H1 (cell line): ENCODE results near the gene SP7. TPM values are rescaled to one million over a fixed set of nuclear protein-coding genes. Genes with fewer than 3 reads are reported as not detected.
"Not testable (repeated sequence)": the region's sequence is repeated elsewhere in the genome, so short reads cannot be mapped to it uniquely, and the experiment has no call there.

Experiments
- CTCF ChIA-PET: fragments of 300-600 bp; sonication (Branson Sonifier 250); formaldehyde crosslinking; loops from one replicate; lab custom pipeline; 2021; ENCODE audit not compliant: partially characterized antibody; lab: Charles Lee
- POLR2A ChIA-PET: fragments of 300-600 bp; sonication (Branson Sonifier 250); formaldehyde crosslinking; loops from one replicate; lab custom pipeline; 2021; ENCODE audit warnings: inconsistent platforms; ENCODE audit not compliant: partially characterized antibody; lab: Charles Lee
- DNase-seq, 2 experiments: peaks; one replicate each; pipeline versions ENCODE4 v3.0.0 to v3.0.0-alpha.2; 2010 to 2022; ENCODE audit warnings: low spot score in 2 of 2, low read depth in 1 of 2, mixed read lengths in 1 of 2
- FAIRE-seq: peaks from 2 replicates; lab custom pipeline; 2011; peaks lifted over from hg19 to GRCh38; lab: Jason Lieb, UNC
- H2AFZ ChIP-seq: 2 replicates; pipeline ENCODE4 v1.8.1; 2012; ENCODE audit warnings: low read length, inconsistent platforms
- H2AK5ac ChIP-seq: 2 replicates; pipeline ENCODE4 v1.6.1; 2013; ENCODE audit warnings: low read depth, low read length
- H2BK120ac ChIP-seq: replicated peaks from 2 replicates; pipeline ENCODE3; 2013; ENCODE audit warnings: low read depth, low read length, inconsistent platforms
- H2BK12ac ChIP-seq: 2 replicates; pipeline ENCODE4 v1.6.1; 2013; ENCODE audit warnings: low read depth, low read length
- H2BK15ac ChIP-seq: 2 replicates; pipeline ENCODE4 v1.6.1; 2013; ENCODE audit warnings: low read length
- H2BK20ac ChIP-seq: 2 replicates; pipeline ENCODE4 v1.6.1; 2013; ENCODE audit warnings: low read length
- H2BK5ac ChIP-seq: 2 replicates; pipeline ENCODE4 v1.6.1; 2013; ENCODE audit warnings: low read depth, low read length
- H3K14ac ChIP-seq: 2 replicates; pipeline ENCODE4 v1.6.1; 2013; ENCODE audit warnings: inconsistent platforms; ENCODE audit not compliant: insufficient read length
- H3K18ac ChIP-seq: 2 replicates; pipeline ENCODE4 v1.6.1; 2013; ENCODE audit warnings: low read length; ENCODE audit errors: extremely low read depth
- H3K23ac ChIP-seq: 2 replicates; pipeline ENCODE4 v1.6.1; 2013; ENCODE audit warnings: inconsistent platforms; ENCODE audit not compliant: insufficient read length
- H3K23me2 ChIP-seq: 2 replicates; pipeline ENCODE4 v1.6.1; 2013; ENCODE audit warnings: low read depth, low read length
- H3K27ac ChIP-seq: 2 replicates; pipeline ENCODE4 v1.6.1; 2011; ENCODE audit warnings: low read depth, low read length, inconsistent platforms
- H3K27me3 ChIP-seq, 4 experiments: replicated peaks in 1 of 4; 1 replicate in 1 of 4; 2 replicates in 3 of 4; pipeline versions ENCODE4 v1.6.1 to v1.8.1; 2011 to 2013; ENCODE audit warnings: low read length in 3 of 4, mild to moderate bottlenecking in 3 of 4, inconsistent platforms in 2 of 4, mixed read lengths in 2 of 4, moderate library complexity in 1 of 4; ENCODE audit not compliant: control insufficient read depth in 3 of 4, insufficient read depth in 3 of 4; ENCODE audit errors: extremely low read depth in 1 of 4
- H3K36me3 ChIP-seq, 4 experiments: 2 replicates each; pipeline versions ENCODE4 v1.6.1 to v1.8.1; 2011 to 2013; ENCODE audit warnings: mild to moderate bottlenecking in 4 of 4, low read length in 3 of 4, moderate library complexity in 2 of 4, control low read depth in 1 of 4, inconsistent platforms in 1 of 4; ENCODE audit not compliant: insufficient read depth in 4 of 4, control insufficient read depth in 2 of 4
- H3K4ac ChIP-seq: replicated peaks from 2 replicates; pipeline ENCODE3; 2013; ENCODE audit warnings: low read length, low read depth, mixed read lengths, inconsistent platforms; ENCODE audit not compliant: insufficient read length
- H3K4me1 ChIP-seq, 4 experiments: replicated peaks in 1 of 4; 1 replicate in 1 of 4; 2 replicates in 3 of 4; pipeline versions ENCODE4 v1.6.1 to v1.8.1; 2011 to 2013; ENCODE audit warnings: low read length in 3 of 4, inconsistent platforms in 2 of 4, mixed read lengths in 1 of 4; ENCODE audit not compliant: insufficient read depth in 4 of 4, control insufficient read depth in 3 of 4
- H3K4me2 ChIP-seq, 2 experiments: 2 replicates each; pipeline versions ENCODE4 v1.6.1 to v1.8.1; 2011 to 2013; ENCODE audit warnings: low read depth in 2 of 2, low read length in 2 of 2, control low read depth in 1 of 2, inconsistent platforms in 1 of 2, mild to moderate bottlenecking in 1 of 2; ENCODE audit not compliant: insufficient read depth in 1 of 2
- H3K4me3 ChIP-seq, 4 experiments: fragments of 200-600, 300-600 bp in 1 of 4; sonication (generic), shearing (Covaris generic), sonication (Bioruptor Twin) in 1 of 4; 2 replicates each; pipeline versions ENCODE4 v1.5.1 to v1.8.1; 2011 to 2016; ENCODE audit warnings: low read length in 4 of 4, low read depth in 3 of 4, control low read depth in 2 of 4, inconsistent platforms in 2 of 4, mild to moderate bottlenecking in 2 of 4, mixed read lengths in 1 of 4, moderate library complexity in 1 of 4; ENCODE audit not compliant: insufficient read depth in 2 of 4; ENCODE audit errors: extremely low read depth in 1 of 4
- H3K56ac ChIP-seq: replicated peaks from 2 replicates; pipeline ENCODE3; 2013; ENCODE audit warnings: low read depth, mild to moderate bottlenecking, mixed read lengths, low read length, inconsistent platforms; ENCODE audit not compliant: insufficient read length
- H3K79me1 ChIP-seq: 2 replicates; pipeline ENCODE4 v1.6.1; 2013; ENCODE audit warnings: low read depth, low read length, control low read depth
- H3K79me2 ChIP-seq, 2 experiments: 2 replicates each; pipeline versions ENCODE4 v1.6.1 to v1.8.1; 2012 to 2013; ENCODE audit warnings: low read length in 2 of 2, mild to moderate bottlenecking in 2 of 2, inconsistent platforms in 1 of 2; ENCODE audit not compliant: insufficient read depth in 2 of 2, control insufficient read depth in 1 of 2
- H3K9ac ChIP-seq, 4 experiments: replicated peaks in 1 of 4; 1 replicate in 1 of 4; 2 replicates in 3 of 4; pipeline versions ENCODE4 v1.6.1 to v1.8.1; 2011 to 2013; ENCODE audit warnings: low read depth in 3 of 4, low read length in 3 of 4, control low read depth in 2 of 4, mild to moderate bottlenecking in 2 of 4, moderate library complexity in 2 of 4, inconsistent platforms in 1 of 4; ENCODE audit errors: extremely low read depth in 1 of 4
- H3K9me3 ChIP-seq, 2 experiments: 2 replicates each; pipeline versions ENCODE4 v1.6.1 to v1.8.1; 2012 to 2013; ENCODE audit warnings: mild to moderate bottlenecking in 2 of 2, moderate library complexity in 2 of 2, control low read depth in 1 of 2, inconsistent platforms in 1 of 2, low read depth in 1 of 2, low read length in 1 of 2, mixed read lengths in 1 of 2; ENCODE audit not compliant: insufficient read depth in 2 of 2
- H4K20me1 ChIP-seq, 2 experiments: replicated peaks in 1 of 2; 2 replicates each; pipeline versions ENCODE3 to v1.8.1; 2011 to 2013; ENCODE audit warnings: inconsistent platforms in 2 of 2, low read length in 2 of 2, mild to moderate bottlenecking in 1 of 2; ENCODE audit not compliant: insufficient read depth in 2 of 2, control insufficient read depth in 1 of 2
- H4K5ac ChIP-seq: 2 replicates; pipeline ENCODE4 v1.6.1; 2013; ENCODE audit warnings: low read length, low read depth, mixed read lengths, inconsistent platforms; ENCODE audit not compliant: insufficient read length
- H4K8ac ChIP-seq: 2 replicates; pipeline ENCODE4 v1.8.0; 2013; ENCODE audit warnings: mild to moderate bottlenecking, moderate library complexity, low read length, inconsistent platforms; ENCODE audit not compliant: insufficient read depth; ENCODE audit errors: extremely low read depth
- H4K91ac ChIP-seq: replicated peaks from 2 replicates; pipeline ENCODE3; 2013; ENCODE audit warnings: low read length, mixed read lengths, inconsistent platforms; ENCODE audit not compliant: insufficient read length
- WGBS, 2 experiments: shearing (Covaris generic) in 1 of 2; methylation state at CpG; one replicate each; pipeline versions ENCODE4 v1.1.6 to v1.1.7; 2013 to 2015; ENCODE audit warnings: low lambda C conversion rate in 2 of 2, mixed read lengths in 2 of 2, inconsistent platforms in 1 of 2, low coverage in 1 of 2, missing lambda C conversion rate in 1 of 2; ENCODE audit not compliant: insufficient replicate concordance in 2 of 2, insufficient coverage in 1 of 2, insufficient read length in 1 of 2; ENCODE audit errors: extremely low coverage in 1 of 2, missing lambda C conversion rate in 1 of 2; 5-methylcytosine and 5-hydroxymethylcytosine counted together
- polyA plus RNA-seq, 7 experiments: library from polyadenylated mRNA; depleted of rRNA in 3 of 7; stranded (reverse) in 5 of 7; unstranded in 2 of 7; fragments of >200 nt in 5 of 7; fragments of 200-250 nt in 2 of 7; gene quantifications; 1 replicate in 5 of 7; 2 replicates in 1 of 7; 4 replicates in 1 of 7; pipeline versions ENCODE4 v1.2.1 to v1.2.3, GENCODE V29; 2011 to 2013; ENCODE audit warnings: missing spikeins in 2 of 7, mixed read lengths in 2 of 7
- total RNA-seq: library from RNA; stranded (reverse); fragmentation: NEBNext Ultra II Directional; extraction: Animal tissue kit (Norgen Biotek cat#: 25700); gene quantifications from 2 replicates; pipeline ENCODE4 v1.2.1, GENCODE V29; 2021

Gene SP7
- total and polyA plus RNA-seq, 2 of the 8 experiments (the other 6 are each of a cell fraction or from before 2014, with no cell fraction given), result 0.12 to 0.13 TPM

GRCh38 chr12:53374277-53374676, 38.1 kb upstream of the SP7 start:
- not testable (repeated sequence) for H3K27me3 ChIP-seq, H3K18ac ChIP-seq, H2BK120ac ChIP-seq, H3K23ac ChIP-seq, H3K36me3 ChIP-seq, H3K9ac ChIP-seq, DNase-seq, H2BK20ac ChIP-seq, H2BK15ac ChIP-seq, H2BK12ac ChIP-seq, H3K79me2 ChIP-seq, FAIRE-seq, H2BK5ac ChIP-seq, H3K56ac ChIP-seq, H4K91ac ChIP-seq, H4K5ac ChIP-seq, H3K14ac ChIP-seq, H3K4ac ChIP-seq, H3K9me3 ChIP-seq, H3K79me1 ChIP-seq, H4K8ac ChIP-seq, H4K20me1 ChIP-seq, H3K27ac ChIP-seq, H3K4me3 ChIP-seq, H3K4me2 ChIP-seq, H2AFZ ChIP-seq, H2AK5ac ChIP-seq
- peaks cover 3 to 16% (median 4%) of the 10 kb centered on the region in 4 experiments for H3K4me1 ChIP-seq
- POLR2A ChIA-PET, result interaction anchor here (1.0 to 1.5 kb wide), 3 partner anchors 21 to 108 kb away, joined by 3 to 4 read pairs (median 4); no protein-coding TSS in a partner anchor
- WGBS, 2 experiments, result 89% methylated on average over 14 of the region's 14 CpGs; no CpG with 5 or more reads in 1 of the 2 experiments
- CTCF ChIA-PET, result interaction anchor here (0.6 to 1.3 kb wide), 4 partner anchors 19 to 53 kb away, joined by 3 to 5 read pairs (median 4); partner anchors contain the start of genes AAAS and SP7
- H3K23me2 ChIP-seq, result peaks cover 10% of the 10 kb centered on the region
